Stimulated activated CD4-positive, alpha-beta T cell treated with anti-CD3 and anti-CD28 coated beads, Interleukin-15, amount 100 ng/mL, for 48 hours (primary cell): Measurements from ENCODE around the gene AKR1C2.
"Not testable (repeated sequence)": the region's sequence is repeated elsewhere in the genome, so short reads cannot be mapped to it uniquely, and the experiment has no call there.

Experiments used
- DNase-seq, 2 donors: peaks; one replicate each; pipeline ENCODE4 v3.0.0-alpha.2; 2020; ENCODE audit warnings: low read depth in 2 of 2

AKR1C2 gene

GRCh38 chr10:4988000-4988641, 15.5 kb downstream of the AKR1C2 start:
- not testable (repeated sequence) for DNase-seq

- no peak for DNase-seq
Measured at GRCh38 chr10:4984971-4985594, 18.6 kb downstream of the AKR1C2 start.

DNA sequence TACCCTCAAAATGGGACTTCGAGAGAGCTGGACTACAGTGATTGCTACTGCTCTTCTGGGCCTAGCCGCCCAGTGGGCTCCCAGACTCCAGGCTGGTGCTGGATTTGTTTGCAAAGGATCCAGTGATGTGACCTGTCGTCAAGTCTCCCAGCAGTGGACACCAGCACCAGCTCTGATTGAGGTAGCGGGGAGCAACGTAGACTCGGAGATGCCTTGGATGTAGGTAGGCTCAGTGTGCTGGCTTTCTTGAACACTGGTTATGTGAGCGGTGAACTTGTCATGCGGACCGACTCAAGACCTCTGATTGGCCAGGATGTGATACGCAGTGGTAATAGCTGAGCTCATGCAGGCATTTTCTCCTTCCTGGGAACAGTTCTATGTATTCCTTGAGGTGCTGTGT, 19.4 kb downstream of the AKR1C2 start:
- no peak for DNase-seq

DNA sequence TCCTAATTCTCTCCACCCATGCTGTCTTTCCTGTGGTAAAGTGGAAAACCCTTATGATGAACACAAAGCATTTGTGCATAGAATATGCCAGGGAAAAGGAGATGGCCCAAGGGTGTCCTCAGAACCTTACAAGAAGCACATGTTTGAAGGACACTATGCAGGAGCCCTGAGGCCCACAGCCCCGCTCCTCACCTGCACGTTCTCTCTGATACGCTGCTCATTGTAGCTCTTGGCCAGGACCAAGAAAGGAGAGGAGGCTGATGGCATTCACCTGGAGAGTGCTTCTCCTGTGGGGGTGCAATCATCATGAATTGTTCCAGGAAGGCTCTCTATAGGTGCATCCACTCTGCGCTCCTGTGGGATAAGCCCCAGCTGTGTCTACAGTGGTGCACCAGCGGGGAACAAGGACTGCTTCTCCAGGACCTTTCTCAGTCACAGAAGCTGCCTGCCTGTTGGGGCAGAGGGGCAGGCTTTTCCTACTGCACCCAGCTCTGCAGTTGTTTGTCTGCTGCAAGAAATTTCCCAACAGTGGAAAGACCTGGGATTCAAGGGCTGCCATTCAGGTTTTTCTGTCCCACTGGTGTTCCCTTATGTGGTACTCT, 19.9 kb downstream of the AKR1C2 start:
- no peak for DNase-seq

- no peak for DNase-seq
Measured at GRCh38 chr10:4982764-4983226, 20.9 kb downstream of the AKR1C2 start.

DNA sequence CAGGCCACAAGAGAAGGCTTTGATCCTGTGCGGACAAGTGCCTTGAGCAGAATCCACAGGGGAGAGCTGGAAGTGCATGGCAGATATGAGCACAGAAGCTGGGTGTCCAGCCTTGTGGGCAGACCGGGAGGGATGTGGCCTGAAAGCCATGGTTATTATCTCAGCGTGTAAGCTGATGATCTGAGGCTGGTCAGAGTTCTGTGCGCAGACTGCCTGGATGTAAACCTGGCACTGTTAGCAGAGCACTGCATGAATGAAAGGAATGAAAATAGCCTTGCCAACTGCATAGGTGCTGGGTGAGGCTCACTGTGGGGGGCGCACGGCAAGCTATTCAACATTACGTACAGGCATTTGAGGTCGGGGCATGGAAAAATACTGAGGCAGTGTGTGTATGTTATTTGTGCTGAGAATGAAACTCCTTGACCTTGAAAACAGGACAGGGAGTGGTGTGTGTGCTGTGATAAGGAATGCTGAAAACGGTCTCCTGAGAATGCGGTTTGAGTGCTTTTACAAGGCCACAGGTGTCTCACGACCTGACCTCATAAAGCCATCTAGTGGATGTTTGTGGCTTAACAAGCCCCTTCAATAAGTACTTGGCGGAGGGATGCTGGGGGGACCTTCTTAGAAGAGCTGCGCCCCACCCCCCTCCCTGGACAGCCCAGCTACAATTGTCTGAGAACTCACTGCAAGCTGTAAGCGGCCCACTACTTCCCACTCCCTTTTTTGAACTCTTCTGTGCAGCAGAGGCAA, 21.8 kb downstream of the AKR1C2 start:
- DNase-seq = no peak

DNA sequence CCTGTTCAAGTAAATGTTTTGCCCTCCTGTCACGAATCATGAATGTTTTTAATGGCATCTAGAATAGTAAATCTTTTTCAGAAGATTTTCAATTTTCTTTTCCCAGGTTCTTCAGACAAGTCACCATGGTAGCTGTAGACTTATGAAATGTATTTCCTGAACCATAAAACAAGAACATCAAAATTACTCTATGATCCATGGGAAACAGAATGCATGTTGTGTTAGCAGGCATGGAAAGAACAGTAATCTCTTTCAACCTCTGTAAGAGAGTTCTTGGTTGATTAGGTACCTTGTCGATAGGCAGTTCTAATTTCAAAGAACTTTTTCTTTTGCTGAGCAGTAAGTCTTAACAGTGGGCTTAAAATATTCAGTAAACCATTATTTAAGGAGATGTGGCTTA, 22.9 kb downstream of the AKR1C2 start:
- DNase-seq = no peak

DNA sequence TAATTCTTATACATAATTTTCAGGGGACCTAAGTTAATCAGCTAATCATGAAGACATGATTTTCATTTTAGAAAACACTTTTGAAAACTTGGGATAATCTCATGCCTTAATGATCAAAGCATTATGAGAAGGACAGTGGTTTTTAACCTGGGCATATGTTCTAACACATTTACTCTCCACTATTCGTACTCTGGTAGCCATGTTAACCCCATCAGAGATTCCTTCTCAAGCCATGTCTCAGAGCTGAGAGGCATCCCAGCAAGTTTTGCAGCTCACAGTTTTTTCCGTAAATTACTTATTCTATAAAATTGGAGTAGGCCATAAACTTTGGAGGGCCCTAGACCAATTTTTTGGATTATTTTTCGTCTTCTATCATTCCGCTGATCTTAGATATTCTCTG, 24.8 kb downstream of the AKR1C2 start:
- DNase-seq = no peak

DNA sequence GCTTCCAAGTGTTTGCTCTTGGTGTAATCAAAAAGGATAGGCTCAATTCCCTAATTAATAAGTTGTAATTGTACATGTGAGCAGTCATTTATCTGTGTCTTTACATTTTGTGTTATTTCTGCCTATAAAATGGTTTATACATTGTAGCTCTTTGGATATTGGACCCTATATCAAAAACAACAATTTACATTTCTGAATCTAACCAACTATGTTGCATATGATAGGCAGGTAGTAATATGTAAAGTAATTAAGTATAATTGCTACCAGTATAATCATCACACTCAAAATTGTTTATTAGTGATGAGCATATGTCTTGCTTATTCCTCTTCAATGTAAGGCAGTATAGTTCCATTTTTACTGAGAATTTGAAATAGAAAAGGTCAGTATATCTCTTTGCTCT, 26.6 kb downstream of the AKR1C2 start:
- DNase-seq = no peak

DNA sequence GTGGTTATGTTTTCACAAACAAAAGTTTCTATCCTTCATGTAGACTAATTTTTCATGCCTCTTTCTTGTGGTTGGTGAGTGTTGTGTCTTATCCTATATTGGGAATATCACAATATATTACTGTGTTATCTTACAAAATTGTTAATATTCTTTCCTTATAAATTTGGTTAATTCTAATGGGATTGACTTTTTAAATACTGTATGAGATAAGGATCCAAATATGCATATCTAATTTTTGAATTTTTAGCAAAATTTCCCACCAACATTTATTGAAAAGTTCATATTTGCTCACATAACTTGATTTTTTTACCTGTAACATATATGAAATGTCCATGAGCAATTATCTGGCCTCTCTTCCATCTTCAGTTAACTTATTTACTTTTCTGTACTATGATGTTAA, 29.3 kb downstream of the AKR1C2 start:
- not testable (repeated sequence) for DNase-seq

DNA sequence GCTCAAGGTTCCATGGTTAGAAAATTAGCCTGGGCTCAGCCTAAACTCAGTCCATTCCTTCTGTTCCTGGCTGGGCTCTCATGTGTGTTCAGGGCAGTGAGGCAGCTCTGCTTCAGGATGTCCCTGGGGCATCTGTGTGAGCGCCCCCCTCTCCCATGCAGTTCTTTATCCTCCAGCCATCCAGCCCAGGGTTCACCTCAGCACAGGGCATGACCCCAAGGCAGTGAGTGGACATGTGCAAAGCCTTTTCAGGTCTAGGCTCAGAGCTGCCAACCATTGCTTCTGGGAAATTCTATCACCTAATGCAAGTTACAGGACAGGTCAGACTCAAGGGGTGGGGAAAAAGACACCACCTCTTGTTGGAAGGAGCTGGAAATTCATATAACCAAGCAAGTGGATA, 30.4 kb downstream of the AKR1C2 start:
- DNase-seq = not testable (repeated sequence)

DNA sequence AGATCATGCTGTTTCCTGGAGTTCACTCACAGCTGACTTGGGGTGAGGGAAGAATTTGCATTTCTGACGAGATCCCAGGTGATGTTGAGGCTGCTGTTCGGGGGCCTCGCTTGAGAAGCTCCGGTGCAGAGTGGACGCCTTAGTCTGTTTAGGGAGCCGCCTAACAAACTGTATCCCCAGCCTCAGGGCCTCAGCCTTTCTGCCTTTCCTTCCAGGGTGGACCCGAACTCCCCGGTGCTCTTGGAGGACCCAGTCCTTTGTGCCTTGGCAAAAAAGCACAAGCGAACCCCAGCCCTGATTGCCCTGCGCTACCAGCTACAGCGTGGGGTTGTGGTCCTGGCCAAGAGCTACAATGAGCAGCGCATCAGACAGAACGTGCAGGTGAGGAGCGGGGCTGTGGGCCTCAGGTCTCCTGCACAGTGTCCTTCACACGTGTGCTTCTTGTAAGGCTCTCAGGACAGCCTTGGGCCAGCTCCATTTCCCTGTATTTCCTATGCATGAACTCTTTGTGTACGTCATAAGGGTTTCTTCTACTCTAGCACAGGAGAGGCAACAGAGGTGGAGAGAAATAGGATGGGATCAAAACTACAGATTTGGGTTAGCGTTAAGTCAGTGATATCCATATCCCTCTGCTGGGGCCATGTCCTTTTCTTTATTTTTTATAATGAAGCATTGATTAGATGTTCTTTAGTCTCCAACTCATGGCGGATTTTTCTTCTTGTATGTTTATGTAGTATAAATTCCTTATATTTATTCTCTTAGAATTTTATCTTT, 31.1 kb downstream of the AKR1C2 start:
- DNase-seq = not testable (repeated sequence)

GRCh38 chr10:4970362-4970761, 33.3 kb downstream of the AKR1C2 start:
- DNase-seq = not testable (repeated sequence)

- DNase-seq = not testable (repeated sequence)
Measured at GRCh38 chr10:4969289-4969688, 34.4 kb downstream of the AKR1C2 start.

- not testable (repeated sequence) for DNase-seq
Measured at GRCh38 chr10:4967189-4967588, 36.5 kb downstream of the AKR1C2 start.

GRCh38 chr10:4965763-4966162, 37.9 kb downstream of the AKR1C2 start:
- DNase-seq = not testable (repeated sequence)

- not testable (repeated sequence) for DNase-seq
Measured at GRCh38 chr10:4963815-4964154, 39.9 kb downstream of the AKR1C2 start.

DNA sequence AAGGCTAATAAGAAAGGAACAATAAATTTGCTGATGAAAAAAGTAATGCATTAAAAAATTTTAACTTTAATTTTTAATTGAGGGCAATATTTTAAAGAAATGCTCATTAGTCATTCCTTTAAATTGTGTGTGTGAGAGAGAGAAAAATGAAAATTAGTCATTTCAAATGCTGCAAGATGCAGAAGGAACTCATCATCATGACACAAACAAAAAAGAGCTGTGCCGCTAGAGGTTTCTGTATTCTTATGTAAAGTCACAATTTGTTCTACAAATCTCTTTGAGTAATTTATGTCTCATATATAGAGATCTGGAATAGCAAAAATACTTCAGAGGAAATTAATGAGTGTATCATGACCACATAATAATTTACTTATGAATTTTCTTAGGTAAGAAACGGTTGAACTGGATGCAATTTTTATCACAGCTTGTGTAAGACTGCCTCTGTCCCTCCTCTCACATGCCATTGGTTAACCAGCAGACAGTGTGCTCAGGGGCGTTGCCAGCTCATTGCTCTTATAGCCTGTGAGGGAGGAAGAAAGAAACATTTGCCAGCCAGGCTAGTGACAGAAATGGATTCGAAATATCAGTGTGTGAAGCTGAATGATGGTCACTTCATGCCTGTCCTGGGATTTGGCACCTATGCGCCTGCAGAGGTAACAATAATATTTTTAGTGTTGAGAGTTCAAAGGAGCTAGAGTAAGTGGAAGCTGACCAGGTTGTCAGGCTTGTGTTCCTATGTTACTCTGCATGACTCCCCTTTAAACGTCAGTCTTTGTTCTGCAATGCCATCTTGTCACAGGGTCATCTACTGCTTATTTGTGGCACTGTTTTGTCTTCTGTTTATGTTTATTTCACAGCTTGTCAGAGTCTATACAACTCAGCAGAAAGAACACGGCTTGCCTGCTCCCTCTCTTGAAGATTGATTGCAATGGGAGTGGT, 40.5 kb downstream of the AKR1C2 start, which contains the start of gene AKR1C1:
Gene AKR1C1 (plus strand): TSS at position 540 of the 939 bp plus-strand sequence. CDS start 30 bp downstream, at position 570.
- not testable (repeated sequence) for DNase-seq

DNA sequence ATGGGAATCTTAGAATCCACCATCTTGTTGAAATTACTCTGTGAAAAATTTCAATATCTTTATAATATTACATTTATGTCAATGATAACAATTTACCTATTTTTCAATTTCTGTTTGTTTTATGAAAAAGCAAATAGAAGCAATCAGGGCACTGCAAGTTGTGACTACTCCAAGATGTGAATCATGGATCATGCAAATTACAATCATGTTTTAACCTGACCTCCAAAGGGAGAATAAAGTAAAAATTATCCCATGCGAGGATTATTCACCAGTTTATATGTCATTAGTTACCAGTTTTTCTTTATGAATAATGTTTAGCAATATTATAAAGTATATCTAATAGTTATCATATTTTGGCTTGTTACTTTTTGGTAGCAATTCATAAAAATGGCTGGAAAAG, 41.3 kb downstream of the AKR1C2 start:
- not testable (repeated sequence) for DNase-seq

DNA sequence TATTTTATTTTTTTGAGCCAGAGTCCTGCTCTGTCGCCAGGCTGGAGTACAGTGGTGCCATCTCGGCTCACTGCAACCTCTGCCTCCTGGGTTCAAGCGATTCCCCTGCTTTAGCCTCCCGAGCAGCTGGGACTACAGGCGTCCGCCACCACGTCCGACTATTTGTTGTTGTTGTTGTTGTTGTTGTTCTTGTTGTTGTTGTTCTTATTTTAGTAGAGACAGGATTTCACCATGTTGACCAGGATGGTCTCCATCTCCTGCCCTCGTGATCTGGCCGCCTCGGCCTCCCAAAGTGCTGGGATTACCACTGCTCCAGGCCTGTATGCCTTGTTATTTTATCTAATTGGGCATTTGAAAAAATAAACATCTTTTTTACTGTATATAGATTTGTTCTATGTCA, 42.1 kb downstream of the AKR1C2 start:
- DNase-seq = not testable (repeated sequence)
